Small intestine (tissue), 16 donors: ENCODE results near the gene PPM1F. TPM values are rescaled to one million over a fixed set of nuclear protein-coding genes. Genes with fewer than 3 reads are reported as not detected.

ENCODE experiments used
- DNase-seq, 2 donors: peaks; one replicate each; pipeline versions ENCODE4 v3.0.0 to v3.0.0-alpha.2; 2013
- FAIRE-seq: peaks from 2 replicates; lab custom pipeline; 2012; peaks lifted over from hg19 to GRCh38; lab: Jason Lieb, UNC
- H3K27ac ChIP-seq, 3 donors: one replicate each; pipeline ENCODE4 v1.5.1; 2013; ENCODE audit warnings: low read length in 2 of 3, mild to moderate bottlenecking in 2 of 3, control low read depth in 1 of 3, inconsistent platforms in 1 of 3, low read depth in 1 of 3, moderate library complexity in 1 of 3
- H3K27me3 ChIP-seq, 3 donors: one replicate each; pipeline ENCODE4 v1.6.1; 2013; ENCODE audit warnings: low read length in 3 of 3, inconsistent platforms in 1 of 3; ENCODE audit not compliant: control insufficient read depth in 3 of 3, insufficient read depth in 3 of 3
- H3K36me3 ChIP-seq, 3 donors: one replicate each; pipeline ENCODE4 v1.6.1; 2013; ENCODE audit warnings: low read length in 3 of 3, inconsistent platforms in 1 of 3, low read depth in 1 of 3, mild to moderate bottlenecking in 1 of 3, moderate library complexity in 1 of 3; ENCODE audit not compliant: control insufficient read depth in 3 of 3, insufficient read depth in 2 of 3
- H3K4me1 ChIP-seq, 3 donors: one replicate each; pipeline ENCODE4 v1.6.1; 2013; ENCODE audit warnings: low read length in 2 of 3, inconsistent platforms in 1 of 3, low read depth in 1 of 3, mild to moderate bottlenecking in 1 of 3, moderate library complexity in 1 of 3; ENCODE audit not compliant: control insufficient read depth in 3 of 3, insufficient read depth in 2 of 3
- H3K4me3 ChIP-seq, 3 donors: one replicate each; pipeline ENCODE4 v1.5.1; 2013; ENCODE audit warnings: low read length in 3 of 3, control low read depth in 1 of 3, inconsistent platforms in 1 of 3, low read depth in 1 of 3, mild to moderate bottlenecking in 1 of 3, moderate library complexity in 1 of 3
- H3K9me3 ChIP-seq, 2 donors: one replicate each; pipeline ENCODE4 v1.6.1; 2013; ENCODE audit warnings: low read depth in 1 of 2, low read length in 1 of 2; ENCODE audit not compliant: control insufficient read depth in 2 of 2, insufficient read depth in 1 of 2
- WGBS, 3 donors: extraction: QIAGEN DNeasy Blood & Tissue Kit; methylation state at CpG; one replicate each; pipeline ENCODE4 v1.1.7; 2013; 5-methylcytosine and 5-hydroxymethylcytosine counted together
- long read RNA-seq, 10 donors: transcript quantifications; one replicate each; lab custom pipeline, GENCODE V29; 2026
- polyA plus RNA-seq, 4 donors: library from polyadenylated mRNA; stranded (reverse) in 3 of 4; unstranded in 1 of 4; fragments of 200-250 nt in 3 of 4; fragments of 120-200 nt in 1 of 4; gene quantifications; one replicate each; pipeline versions ENCODE4 v1.2.1 to v1.2.3, GENCODE V29; 2013
- donor health status: healthy with polysubstance abuse.
- donor health status: control.
- donor health status: control.
- donor health status: Bipolar disorder and iron deficiency.
- donor health status: healthy.

PPM1F gene, protein sequence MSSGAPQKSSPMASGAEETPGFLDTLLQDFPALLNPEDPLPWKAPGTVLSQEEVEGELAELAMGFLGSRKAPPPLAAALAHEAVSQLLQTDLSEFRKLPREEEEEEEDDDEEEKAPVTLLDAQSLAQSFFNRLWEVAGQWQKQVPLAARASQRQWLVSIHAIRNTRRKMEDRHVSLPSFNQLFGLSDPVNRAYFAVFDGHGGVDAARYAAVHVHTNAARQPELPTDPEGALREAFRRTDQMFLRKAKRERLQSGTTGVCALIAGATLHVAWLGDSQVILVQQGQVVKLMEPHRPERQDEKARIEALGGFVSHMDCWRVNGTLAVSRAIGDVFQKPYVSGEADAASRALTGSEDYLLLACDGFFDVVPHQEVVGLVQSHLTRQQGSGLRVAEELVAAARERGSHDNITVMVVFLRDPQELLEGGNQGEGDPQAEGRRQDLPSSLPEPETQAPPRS
- polyA plus RNA-seq = 10 to 100 TPM in 2 of 4 donors, 1 to 10 TPM in 2; 1.8 to 16.7 (median 9.9) TPM
- long read RNA-seq, donor 1, full-length matches to known transcripts = 4 of 4 reads
- long read RNA-seq, donor 1, partial matches to known transcripts = 0 of 4 reads
- long read RNA-seq, donor 1, other reads (novel, unspliced or antisense) = 0 of 4 reads
- long read RNA-seq, donor 2 = 0 reads
- long read RNA-seq, donor 3, full-length matches to known transcripts = 4 of 4 reads
- long read RNA-seq, donor 3, partial matches to known transcripts = 0 of 4 reads
- long read RNA-seq, donor 3, other reads (novel, unspliced or antisense) = 0 of 4 reads
- long read RNA-seq, donor 4 = 0 reads
- long read RNA-seq, donor 5 = 0 reads
- long read RNA-seq, donor 6 = 0 reads
- long read RNA-seq, donor 7, full-length matches to known transcripts = 8 of 8 reads
- long read RNA-seq, donor 7, partial matches to known transcripts = 0 of 8 reads
- long read RNA-seq, donor 7, other reads (novel, unspliced or antisense) = 0 of 8 reads
- long read RNA-seq, donor 8, full-length matches to known transcripts = 1 of 1 reads
- long read RNA-seq, donor 8, partial matches to known transcripts = 0 of 1 reads
- long read RNA-seq, donor 8, other reads (novel, unspliced or antisense) = 0 of 1 reads
- long read RNA-seq, donor 9, full-length matches to known transcripts = 1 of 1 reads
- long read RNA-seq, donor 9, partial matches to known transcripts = 0 of 1 reads
- long read RNA-seq, donor 9, other reads (novel, unspliced or antisense) = 0 of 1 reads
- long read RNA-seq, donor 10, full-length matches to known transcripts = 2 of 2 reads
- long read RNA-seq, donor 10, partial matches to known transcripts = 0 of 2 reads
- long read RNA-seq, donor 10, other reads (novel, unspliced or antisense) = 0 of 2 reads

GRCh38 chr22:21952586-21953571 is at the start of gene PPM1F:
TSS of gene PPM1F (minus strand) at chr22:21952848. CDS start at chr22:21946048, 6,800 bp downstream.
- H3K36me3 ChIP-seq = peaks cover 0 to 4% (median 0%) of the 10 kb centered on the region in 3 donors
- peak within 1 kb of the TSS in 2 of 3 donors; percentile 21 to 78 for H3K27ac ChIP-seq
- peak; percentile 78 to 93 for DNase-seq
- FAIRE-seq = no peak
- H3K4me3 ChIP-seq = peak within 1 kb of the TSS; percentile 59 to 75 (median 65)
- WGBS, 3 donors = 6 to 8% (median 8%) methylated on average over 51 to 58 of the region's 58 CpGs
- no peaks in the 10 kb centered on the region for H3K27me3 ChIP-seq
- peaks cover 0 to 7% (median 0%) of the 10 kb centered on the region in 3 donors for H3K4me1 ChIP-seq
- H3K9me3 ChIP-seq = no peaks in the 10 kb centered on the region

GRCh38 chr22:22001664-22002525 is 49.2 kb upstream of the PPM1F start:
- 80 to 93% (median 89%) methylated on average over 2 of the region's 2 CpGs for WGBS, 3 donors
- no peaks in the 10 kb centered on the region for H3K4me1 ChIP-seq
- no peak overlapping the region for H3K27ac ChIP-seq
- H3K27me3 ChIP-seq = peaks cover 0 to 5% (median 0%) of the 10 kb centered on the region in 3 donors
- H3K9me3 ChIP-seq = no peaks in the 10 kb centered on the region
- H3K4me3 ChIP-seq = no peak overlapping the region
- FAIRE-seq (no peak), DNase-seq (no peak)
- no peaks in the 10 kb centered on the region for H3K36me3 ChIP-seq

DNA sequence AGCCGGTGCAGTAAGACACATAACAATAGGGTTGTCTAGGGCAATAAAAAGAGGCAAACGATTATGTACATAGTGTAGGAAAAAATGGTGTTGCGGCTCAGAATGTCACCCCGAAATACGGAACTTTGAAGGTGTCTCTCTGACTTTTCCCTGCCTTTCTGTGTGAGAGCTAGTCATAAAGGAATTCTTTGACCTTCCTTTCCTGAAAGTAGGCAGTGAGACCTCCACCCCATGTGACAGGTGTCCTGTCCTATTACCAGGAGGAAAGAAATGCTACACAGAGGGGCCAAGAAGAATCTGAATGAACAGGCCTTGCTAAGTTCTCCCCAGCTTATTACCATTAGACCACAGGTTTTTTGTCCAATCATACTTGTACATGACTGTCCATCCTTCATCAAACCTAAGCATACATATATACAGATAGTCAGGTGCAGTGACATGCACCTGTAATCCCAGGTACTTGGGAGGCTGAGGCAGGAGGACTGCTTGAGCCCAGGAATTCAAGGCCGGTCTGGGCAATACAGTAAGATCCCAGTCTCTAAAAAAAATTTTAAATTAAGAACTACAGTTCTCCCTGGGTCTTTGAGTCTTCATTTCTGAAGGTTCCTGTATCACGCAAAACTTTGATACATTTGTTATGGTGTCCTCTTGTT is 46.1 kb upstream of the PPM1F start:
- DNase-seq (no peak), FAIRE-seq (no peak)
- Histone ChIP-seq H3K27ac (no peak overlapping the region), H3K36me3 (no peaks in the 10 kb centered on the region), H3K4me1 (no peaks in the 10 kb centered on the region), H3K27me3 (peaks cover 0 to 7% (median 0%) of the 10 kb centered on the region in 3 donors), H3K4me3 (no peak overlapping the region), H3K9me3 (no peaks in the 10 kb centered on the region)
- 75 to 79% (median 77%) methylated on average over 7 of the region's 7 CpGs for WGBS, 3 donors

- Histone ChIP-seq H3K27me3 (peaks cover 0 to 5% (median 0%) of the 10 kb centered on the region in 3 donors), H3K4me3 (no peak overlapping the region), H3K9me3 (no peaks in the 10 kb centered on the region), H3K27ac (no peak overlapping the region), H3K36me3 (no peaks in the 10 kb centered on the region), H3K4me1 (no peaks in the 10 kb centered on the region)
- DNase-seq (no peak), FAIRE-seq (no peak)
- 68 to 90% (median 88%) methylated on average over 5 of the region's 5 CpGs for WGBS, 3 donors
These were observed 43.6 kb upstream of the PPM1F start for GRCh38 chr22:21996175-21996720.

DNA sequence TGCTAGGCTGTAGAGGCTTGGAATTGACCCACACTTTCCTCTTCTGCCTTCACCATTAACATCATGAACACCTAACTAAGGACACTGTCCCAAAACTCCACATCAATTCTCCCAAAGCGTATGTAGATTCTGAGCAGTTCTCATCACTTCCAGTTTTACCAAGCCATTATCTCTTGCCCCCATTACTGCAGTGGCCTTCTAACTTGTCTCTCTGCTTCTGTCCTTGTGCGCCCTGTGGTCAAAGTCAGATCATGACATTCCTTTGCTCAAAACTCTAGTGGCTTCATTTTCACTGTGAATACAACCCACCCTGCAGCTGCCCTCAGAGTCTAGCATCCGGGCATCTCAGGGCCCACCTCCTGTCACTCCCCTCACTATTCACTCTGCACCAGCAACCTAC is 43.0 kb upstream of the PPM1F start:
- no peak overlapping the region for H3K27ac ChIP-seq
- DNase-seq (no peak), FAIRE-seq (no peak)
- no peaks in the 10 kb centered on the region for H3K36me3 ChIP-seq
- no peak overlapping the region for H3K4me3 ChIP-seq
- peaks cover 0 to 2% (median 0%) of the 10 kb centered on the region in 3 donors for H3K27me3 ChIP-seq
- 85 to 89% (median 87%) methylated on average over 3 of the region's 3 CpGs for WGBS, 3 donors
- no peaks in the 10 kb centered on the region for H3K4me1 ChIP-seq
- no peaks in the 10 kb centered on the region for H3K9me3 ChIP-seq

GRCh38 chr22:21994881-21995444 is 42.3 kb upstream of the PPM1F start:
- Histone ChIP-seq H3K27me3 (peaks cover 0 to 2% (median 0%) of the 10 kb centered on the region in 3 donors), H3K4me1 (no peaks in the 10 kb centered on the region), H3K9me3 (no peaks in the 10 kb centered on the region), H3K36me3 (no peaks in the 10 kb centered on the region), H3K4me3 (no peak overlapping the region), H3K27ac (no peak overlapping the region)
- 88 to 89% (median 88%) methylated on average over 3 of the region's 3 CpGs for WGBS, 3 donors
- DNase-seq = no peak
- FAIRE-seq = no peak
